ENCODE measurements around the gene RBM24. TPM values are rescaled to one million over a fixed set of nuclear protein-coding genes. Genes with fewer than 3 reads are reported as not detected.
"Not testable (repeated sequence)": the region's sequence is repeated elsewhere in the genome, so short reads cannot be mapped to it uniquely, and the experiment has no call there.

Gene RBM24
- total RNA-seq, 1 donor from 2014 or later, result 1.2 TPM

DNA sequence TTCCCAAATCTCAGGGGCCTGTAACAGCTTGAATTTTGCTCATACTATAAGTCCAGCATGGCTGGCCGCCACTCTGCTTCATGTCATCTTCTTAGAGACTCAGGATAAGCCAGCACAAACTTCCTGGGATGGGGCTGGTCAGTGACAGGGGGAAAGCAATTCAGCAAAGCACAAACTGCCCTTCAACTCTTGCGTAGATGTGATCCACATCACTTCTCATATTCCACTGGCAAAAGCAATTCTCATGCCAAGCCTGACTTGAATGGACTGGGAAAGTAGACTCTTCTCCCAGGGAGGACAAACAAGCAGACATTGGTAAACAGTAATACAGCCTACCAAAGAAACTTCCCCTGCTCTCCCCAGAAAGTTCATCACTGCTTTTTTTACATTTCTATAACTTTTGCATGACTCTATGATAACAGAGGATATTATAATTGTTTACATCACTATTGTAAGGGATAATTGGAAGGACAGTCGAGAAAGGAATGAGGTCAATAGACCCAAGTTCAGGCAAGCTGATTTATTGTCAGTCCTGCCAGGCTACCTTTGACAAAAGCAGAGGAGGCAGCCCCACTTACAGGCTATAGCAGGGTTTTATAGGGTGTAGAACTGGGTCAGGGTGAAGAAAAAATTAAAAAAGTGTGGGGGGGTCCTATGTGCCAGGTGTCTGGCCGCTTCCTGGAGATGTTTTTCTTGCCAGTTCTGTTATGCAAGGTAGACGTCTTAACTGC, 37.4 kb downstream of the RBM24 start:
- Histone ChIP-seq H3K9me3 (no peaks in the 10 kb centered on the region), H3K36me3 (no peaks in the 10 kb centered on the region), H3K27ac (no peak overlapping the region), H3K27me3 (ENCODE audit: low read depth) (no peaks in the 10 kb centered on the region), H3K4me1 (no peaks in the 10 kb centered on the region), H3K4me3 (no peak overlapping the region)
- intact Hi-C loops (cut with DNase I), result no loop called here
- DNase-seq, result no peak
- TF ChIP-seq, protein P1, sequence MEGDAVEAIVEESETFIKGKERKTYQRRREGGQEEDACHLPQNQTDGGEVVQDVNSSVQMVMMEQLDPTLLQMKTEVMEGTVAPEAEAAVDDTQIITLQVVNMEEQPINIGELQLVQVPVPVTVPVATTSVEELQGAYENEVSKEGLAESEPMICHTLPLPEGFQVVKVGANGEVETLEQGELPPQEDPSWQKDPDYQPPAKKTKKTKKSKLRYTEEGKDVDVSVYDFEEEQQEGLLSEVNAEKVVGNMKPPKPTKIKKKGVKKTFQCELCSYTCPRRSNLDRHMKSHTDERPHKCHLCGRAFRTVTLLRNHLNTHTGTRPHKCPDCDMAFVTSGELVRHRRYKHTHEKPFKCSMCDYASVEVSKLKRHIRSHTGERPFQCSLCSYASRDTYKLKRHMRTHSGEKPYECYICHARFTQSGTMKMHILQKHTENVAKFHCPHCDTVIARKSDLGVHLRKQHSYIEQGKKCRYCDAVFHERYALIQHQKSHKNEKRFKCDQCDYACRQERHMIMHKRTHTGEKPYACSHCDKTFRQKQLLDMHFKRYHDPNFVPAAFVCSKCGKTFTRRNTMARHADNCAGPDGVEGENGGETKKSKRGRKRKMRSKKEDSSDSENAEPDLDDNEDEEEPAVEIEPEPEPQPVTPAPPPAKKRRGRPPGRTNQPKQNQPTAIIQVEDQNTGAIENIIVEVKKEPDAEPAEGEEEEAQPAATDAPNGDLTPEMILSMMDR (IDR thresholded peaks at IDR 0.05), result no peak
- ATAC-seq, result no peak

DNA sequence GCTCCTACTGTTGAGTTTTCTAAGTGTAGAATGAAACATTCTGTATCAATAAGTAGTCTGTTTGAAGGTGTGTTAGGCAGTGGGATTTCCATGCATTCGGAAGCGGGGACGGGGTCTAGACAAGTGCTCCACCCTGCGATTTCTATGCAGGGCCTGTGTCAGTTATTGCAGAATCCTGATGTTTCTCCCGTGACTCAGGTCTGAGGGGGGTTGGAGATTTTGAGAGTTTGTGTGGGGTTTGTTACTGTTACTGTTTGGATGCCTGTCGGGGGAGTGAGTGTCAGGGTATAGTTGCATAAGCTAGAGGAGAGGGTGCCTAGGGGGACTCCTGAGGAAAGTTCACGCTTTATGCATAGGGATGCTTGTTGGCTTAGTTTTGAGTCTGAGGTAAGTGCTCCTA, 39.1 kb downstream of the RBM24 start:
- DNase-seq; H3K27me3 ChIP-seq (ENCODE audit: low read depth); ATAC-seq; H3K36me3 ChIP-seq; H3K9me3 ChIP-seq; H3K27ac ChIP-seq; H3K4me3 ChIP-seq; intact Hi-C loops (cut with DNase I); H3K4me1 ChIP-seq: not testable (repeated sequence)

DNA sequence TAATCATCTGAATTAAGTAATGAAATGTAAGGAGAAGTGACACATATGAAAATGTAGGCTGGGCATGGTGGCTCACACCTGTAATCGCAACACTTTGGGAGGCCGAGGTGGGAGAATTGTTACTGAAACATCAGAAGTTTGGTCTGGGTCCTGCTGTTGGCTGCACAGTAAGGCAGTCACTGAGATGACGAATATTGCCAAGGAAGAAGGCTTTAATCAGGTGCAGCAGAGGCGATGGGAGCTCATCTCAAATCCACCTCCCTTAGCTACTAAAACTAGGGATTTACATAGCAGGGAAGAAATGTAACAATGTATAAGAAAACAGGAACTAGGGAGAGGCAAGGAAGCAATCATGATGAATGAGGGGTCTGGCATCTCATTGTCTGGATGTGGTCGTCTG, 50.1 kb downstream of the RBM24 start:
- intact Hi-C loops (cut with DNase I), result no loop called here
- H3K36me3 ChIP-seq, result no peaks in the 10 kb centered on the region
- H3K27ac ChIP-seq, result no peak overlapping the region
- DNase-seq (no peak), ATAC-seq (no peak)
- no peaks in the 10 kb centered on the region for H3K4me1 ChIP-seq
- no peaks in the 10 kb centered on the region for H3K9me3 ChIP-seq
- H3K27me3 ChIP-seq (ENCODE audit: low read depth), result no peaks in the 10 kb centered on the region
- H3K4me3 ChIP-seq, result no peak overlapping the region
- TF ChIP-seq, protein P1 (IDR thresholded peaks at IDR 0.05), result no peak

DNA sequence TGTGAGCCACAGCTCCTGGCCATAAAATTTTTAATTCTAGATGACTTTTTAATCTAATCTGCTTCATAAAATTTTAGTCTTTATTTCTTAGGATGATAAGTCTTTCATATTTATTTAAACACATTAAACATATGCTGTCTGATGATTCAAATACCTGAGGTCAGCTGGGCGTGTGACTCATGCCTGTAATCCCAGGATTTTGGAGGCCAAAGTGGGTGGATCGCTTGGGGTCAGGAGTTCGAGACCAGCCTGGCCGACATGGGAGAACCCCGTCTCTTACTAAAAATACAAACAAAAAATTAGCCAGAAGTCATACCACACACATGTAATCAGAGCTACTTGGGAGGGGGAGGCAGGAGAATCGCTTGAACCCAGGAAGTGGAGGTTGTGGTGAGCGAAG, 53.1 kb downstream of the RBM24 start:
- DNase-seq, result no peak
- intact Hi-C loops (cut with DNase I), result no loop called here
- H3K27ac ChIP-seq, result no peak overlapping the region
- no peak overlapping the region for H3K4me3 ChIP-seq
- no peaks in the 10 kb centered on the region for H3K4me1 ChIP-seq
- no peaks in the 10 kb centered on the region for H3K27me3 ChIP-seq (ENCODE audit: low read depth)
- no peaks in the 10 kb centered on the region for H3K9me3 ChIP-seq
- no peak for ATAC-seq
- H3K36me3 ChIP-seq, result no peaks in the 10 kb centered on the region
- TF ChIP-seq, protein P1 (IDR thresholded peaks at IDR 0.05), result no peak

DNA sequence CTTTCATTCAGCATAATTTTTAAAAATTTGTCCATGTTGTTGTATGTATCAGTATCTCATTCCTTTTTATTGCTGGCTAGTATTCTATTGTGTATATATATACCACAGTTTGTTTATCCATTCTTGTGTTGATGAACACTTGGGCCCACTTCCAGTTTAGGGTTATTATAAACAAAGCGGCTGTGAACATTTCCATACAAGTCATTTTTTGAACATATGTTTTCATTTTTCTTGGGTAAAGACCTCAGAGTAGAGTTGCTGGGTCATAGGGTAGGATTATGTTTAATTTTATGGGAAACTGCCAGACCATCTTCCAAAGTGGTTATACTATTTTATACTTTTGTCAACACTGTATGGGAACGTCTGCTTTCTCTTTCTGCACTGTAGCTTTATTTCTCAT, 55.3 kb downstream of the RBM24 start:
- Histone ChIP-seq H3K9me3 (no peaks in the 10 kb centered on the region), H3K4me1 (no peaks in the 10 kb centered on the region), H3K27me3 (ENCODE audit: low read depth) (no peaks in the 10 kb centered on the region), H3K27ac (no peak overlapping the region), H3K4me3 (no peak overlapping the region), H3K36me3 (no peaks in the 10 kb centered on the region)
- intact Hi-C loops (cut with DNase I), result no loop called here
- no peak for ATAC-seq
- TF ChIP-seq, protein P1 (IDR thresholded peaks at IDR 0.05), result no peak
- DNase-seq, result no peak

DNA sequence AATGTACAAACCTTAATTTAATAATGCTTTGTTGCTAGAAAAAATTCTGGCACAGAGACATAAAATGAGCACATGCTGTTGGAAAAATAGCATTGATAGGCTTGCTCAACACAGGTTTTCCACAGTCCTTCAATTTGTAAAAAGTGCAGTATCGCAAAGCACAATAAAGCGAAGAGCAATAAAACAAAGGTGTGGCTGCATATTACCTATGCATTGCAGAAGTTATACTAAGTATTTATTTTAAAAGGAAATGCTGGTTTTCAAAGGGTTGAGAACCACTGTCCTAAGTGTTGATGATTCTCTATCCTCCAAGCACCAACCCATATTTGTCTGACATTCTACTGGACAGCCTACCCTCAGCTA, 58.1 kb downstream of the RBM24 start:
- DNase-seq (no peak), ATAC-seq (no peak)
- Histone ChIP-seq H3K4me1 (no peaks in the 10 kb centered on the region), H3K9me3 (no peaks in the 10 kb centered on the region), H3K36me3 (no peaks in the 10 kb centered on the region), H3K4me3 (no peak overlapping the region), H3K27me3 (ENCODE audit: low read depth) (no peaks in the 10 kb centered on the region), H3K27ac (no peak overlapping the region)
- intact Hi-C loops (cut with DNase I), result no loop called here
- TF ChIP-seq, protein P1 (IDR thresholded peaks at IDR 0.05), result no peak
